ENCODE results near the gene CNTN1.

GRCh38 chr12:40980427-40980961 lies 288.3 kb downstream of the CNTN1 start:
- TF ChIP-seq, protein P1, sequence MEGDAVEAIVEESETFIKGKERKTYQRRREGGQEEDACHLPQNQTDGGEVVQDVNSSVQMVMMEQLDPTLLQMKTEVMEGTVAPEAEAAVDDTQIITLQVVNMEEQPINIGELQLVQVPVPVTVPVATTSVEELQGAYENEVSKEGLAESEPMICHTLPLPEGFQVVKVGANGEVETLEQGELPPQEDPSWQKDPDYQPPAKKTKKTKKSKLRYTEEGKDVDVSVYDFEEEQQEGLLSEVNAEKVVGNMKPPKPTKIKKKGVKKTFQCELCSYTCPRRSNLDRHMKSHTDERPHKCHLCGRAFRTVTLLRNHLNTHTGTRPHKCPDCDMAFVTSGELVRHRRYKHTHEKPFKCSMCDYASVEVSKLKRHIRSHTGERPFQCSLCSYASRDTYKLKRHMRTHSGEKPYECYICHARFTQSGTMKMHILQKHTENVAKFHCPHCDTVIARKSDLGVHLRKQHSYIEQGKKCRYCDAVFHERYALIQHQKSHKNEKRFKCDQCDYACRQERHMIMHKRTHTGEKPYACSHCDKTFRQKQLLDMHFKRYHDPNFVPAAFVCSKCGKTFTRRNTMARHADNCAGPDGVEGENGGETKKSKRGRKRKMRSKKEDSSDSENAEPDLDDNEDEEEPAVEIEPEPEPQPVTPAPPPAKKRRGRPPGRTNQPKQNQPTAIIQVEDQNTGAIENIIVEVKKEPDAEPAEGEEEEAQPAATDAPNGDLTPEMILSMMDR (IDR thresholded peaks at IDR 0.05), result no peak
- TF ChIP-seq POLR2AphosphoS5 (IDR thresholded peaks at IDR 0.05), result no peak
